ENCODE data around the gene ZBTB7C. TPM values are rescaled to one million over a fixed set of nuclear protein-coding genes. Genes with fewer than 3 reads are reported as not detected.

The ZBTB7C gene
- total RNA-seq, 2 donors from 2014 or later: 25.1 to 36.4 TPM

DNA sequence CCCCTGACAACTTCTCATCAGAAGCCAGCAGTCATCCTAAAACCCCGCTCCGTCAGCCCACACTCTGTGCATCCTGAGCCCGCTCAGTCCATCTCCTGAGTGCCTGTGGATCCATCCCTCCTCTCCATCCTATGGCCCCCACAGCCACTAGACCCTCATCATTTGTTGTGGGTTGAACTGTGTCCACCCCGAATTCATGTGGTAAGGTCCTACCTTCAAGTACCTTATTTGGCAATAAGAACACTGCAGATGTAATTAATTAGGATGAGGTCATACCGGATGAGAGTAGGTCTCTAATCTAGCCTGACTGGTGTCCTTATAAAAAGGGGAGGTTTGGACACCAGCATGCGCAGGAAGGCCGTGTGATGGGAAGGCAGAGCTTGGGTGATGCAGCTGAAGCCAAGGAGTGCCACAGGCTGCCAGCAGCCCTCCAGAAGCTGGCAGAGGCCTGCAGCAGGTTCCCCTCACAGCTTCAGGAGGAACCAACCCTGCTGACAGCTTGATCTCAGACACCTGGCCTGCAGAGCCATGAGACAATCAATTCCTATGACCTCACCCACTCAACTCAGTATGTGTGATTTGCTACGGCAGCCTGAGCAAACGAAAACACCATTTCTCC lies 192.4 kb downstream of the ZBTB7C start:
- DNase-seq: no peak

DNA sequence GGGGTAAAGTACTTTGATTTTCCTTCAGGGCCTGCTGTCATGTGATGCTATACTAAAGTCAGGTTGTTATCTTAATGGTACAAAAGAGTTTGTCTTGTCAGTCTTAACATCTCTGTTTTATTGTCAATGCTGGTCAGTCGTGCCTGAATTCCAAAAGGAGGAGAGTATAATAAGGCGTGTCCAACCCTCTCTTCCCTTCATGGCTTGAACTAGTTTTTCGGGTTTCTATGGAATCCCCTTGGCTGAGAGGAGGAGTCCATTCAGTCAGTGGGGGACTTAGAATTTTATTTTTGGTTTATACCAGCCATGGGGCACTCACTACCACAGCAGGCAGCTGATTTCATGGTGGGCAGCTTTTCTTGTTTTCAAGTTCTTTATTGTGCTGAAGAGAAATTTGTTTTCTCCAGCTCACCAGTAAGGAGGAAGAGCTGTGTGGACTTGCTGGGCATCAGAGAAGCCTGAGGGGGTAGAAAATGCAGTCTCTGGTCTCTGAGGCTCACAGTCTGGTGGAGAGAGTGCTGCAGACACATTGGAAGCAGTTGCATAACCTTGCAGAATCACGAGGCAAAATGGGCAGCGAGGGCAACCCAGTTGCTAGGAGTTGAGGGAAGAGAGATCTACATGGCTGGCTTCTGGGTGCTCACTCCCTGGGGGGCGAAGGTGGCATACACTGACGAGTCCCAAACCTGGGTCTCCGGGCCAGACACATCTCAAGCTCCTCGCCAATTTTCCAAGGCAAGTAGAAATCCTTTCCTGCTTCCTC lies 193.1 kb downstream of the ZBTB7C start:
- no peak overlapping the region for H3K27ac ChIP-seq
- TF ChIP-seq, protein P1, sequence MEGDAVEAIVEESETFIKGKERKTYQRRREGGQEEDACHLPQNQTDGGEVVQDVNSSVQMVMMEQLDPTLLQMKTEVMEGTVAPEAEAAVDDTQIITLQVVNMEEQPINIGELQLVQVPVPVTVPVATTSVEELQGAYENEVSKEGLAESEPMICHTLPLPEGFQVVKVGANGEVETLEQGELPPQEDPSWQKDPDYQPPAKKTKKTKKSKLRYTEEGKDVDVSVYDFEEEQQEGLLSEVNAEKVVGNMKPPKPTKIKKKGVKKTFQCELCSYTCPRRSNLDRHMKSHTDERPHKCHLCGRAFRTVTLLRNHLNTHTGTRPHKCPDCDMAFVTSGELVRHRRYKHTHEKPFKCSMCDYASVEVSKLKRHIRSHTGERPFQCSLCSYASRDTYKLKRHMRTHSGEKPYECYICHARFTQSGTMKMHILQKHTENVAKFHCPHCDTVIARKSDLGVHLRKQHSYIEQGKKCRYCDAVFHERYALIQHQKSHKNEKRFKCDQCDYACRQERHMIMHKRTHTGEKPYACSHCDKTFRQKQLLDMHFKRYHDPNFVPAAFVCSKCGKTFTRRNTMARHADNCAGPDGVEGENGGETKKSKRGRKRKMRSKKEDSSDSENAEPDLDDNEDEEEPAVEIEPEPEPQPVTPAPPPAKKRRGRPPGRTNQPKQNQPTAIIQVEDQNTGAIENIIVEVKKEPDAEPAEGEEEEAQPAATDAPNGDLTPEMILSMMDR (IDR thresholded peaks at IDR 0.05): no peak
- no peak for DNase-seq
- no peaks in the 10 kb centered on the region for H3K4me1 ChIP-seq
- no peak overlapping the region for H3K4me3 ChIP-seq
- H3K9ac ChIP-seq (ENCODE audit: low read depth in 2 of 2, low read length in 2 of 2): no peak overlapping the region
- no peaks in the 10 kb centered on the region for H3K27me3 ChIP-seq
- H3K9me3 ChIP-seq: no peaks in the 10 kb centered on the region
- H3K36me3 ChIP-seq: no peaks in the 10 kb centered on the region
- intact Hi-C loops (cut with DNase I): no loop called here

More for the DNA sequence above, 192.4 kb downstream of the ZBTB7C start:
- H3K27ac ChIP-seq: no peak overlapping the region
- H3K4me3 ChIP-seq: no peak overlapping the region
- TF ChIP-seq, protein P1 (IDR thresholded peaks at IDR 0.05): no peak
- no peaks in the 10 kb centered on the region for H3K27me3 ChIP-seq
- H3K9ac ChIP-seq (ENCODE audit: low read depth in 2 of 2, low read length in 2 of 2): no peak overlapping the region
- H3K36me3 ChIP-seq: no peaks in the 10 kb centered on the region
- no peaks in the 10 kb centered on the region for H3K4me1 ChIP-seq
- intact Hi-C loops (cut with DNase I): no loop called here
- H3K9me3 ChIP-seq: no peaks in the 10 kb centered on the region

DNA sequence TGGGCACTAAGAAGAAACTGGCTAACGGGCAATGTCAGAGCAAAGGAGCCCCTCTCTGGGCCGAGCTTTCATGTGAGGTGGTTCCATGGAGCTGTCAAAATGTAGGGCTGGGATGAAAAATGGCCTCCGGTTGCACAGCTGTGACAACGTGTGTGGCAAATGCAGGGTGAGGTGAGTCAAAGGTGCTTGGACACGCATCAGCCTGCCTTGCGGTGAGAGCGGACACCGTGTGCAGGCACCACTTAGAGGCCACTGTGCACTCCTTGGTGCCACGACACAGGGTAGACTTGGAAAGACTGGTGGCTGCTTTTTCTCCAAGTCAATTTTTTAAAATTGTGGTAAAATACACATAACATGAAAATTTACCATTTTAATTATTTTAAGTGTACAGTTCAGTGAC lies 195.4 kb downstream of the ZBTB7C start:
- peak; percentile 10 for DNase-seq
- Histone ChIP-seq H3K27me3 (no peaks in the 10 kb centered on the region), H3K9ac (ENCODE audit: low read depth in 2 of 2, low read length in 2 of 2) (no peak overlapping the region), H3K27ac (no peak overlapping the region), H3K9me3 (no peaks in the 10 kb centered on the region), H3K4me3 (no peak overlapping the region), H3K4me1 (no peaks in the 10 kb centered on the region), H3K36me3 (no peaks in the 10 kb centered on the region)
- TF ChIP-seq, protein P1 (IDR thresholded peaks at IDR 0.05): no peak
- intact Hi-C loops (cut with DNase I): no loop called here

DNA sequence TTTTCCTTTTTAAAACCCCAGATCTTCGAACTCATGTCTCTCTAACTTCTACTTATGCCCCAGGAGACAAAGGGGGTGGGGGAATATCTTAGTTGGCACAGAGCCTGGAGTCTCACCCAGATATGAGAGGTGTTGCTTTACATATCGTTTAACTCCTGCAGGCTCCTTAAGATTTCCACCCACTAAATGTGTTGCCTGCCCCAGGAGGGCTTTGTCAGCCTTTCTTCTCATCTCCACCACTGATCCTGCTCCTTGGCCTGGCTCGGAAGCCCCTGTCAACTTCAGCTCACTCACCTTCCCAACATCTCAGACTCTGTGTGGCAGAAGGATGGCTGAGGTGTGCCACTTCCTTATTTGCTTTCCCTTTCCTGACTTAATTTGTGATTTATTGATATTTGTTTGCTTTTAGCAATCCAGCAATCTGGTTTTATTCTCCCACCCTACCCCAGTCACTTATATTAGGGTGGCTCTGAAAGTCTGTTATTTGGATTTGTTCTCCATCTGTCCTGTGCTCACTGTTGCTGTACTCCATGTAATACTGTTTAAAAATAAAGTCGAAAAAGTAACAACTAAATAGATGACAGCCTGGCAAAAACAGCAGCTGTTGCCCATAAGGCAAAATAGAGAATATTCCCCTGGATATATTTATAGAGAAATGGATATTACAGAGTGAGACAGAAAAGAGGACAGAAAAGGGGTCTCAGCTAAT lies 200.6 kb downstream of the ZBTB7C start:
- Histone ChIP-seq H3K27ac (no peak overlapping the region), H3K9ac (ENCODE audit: low read depth in 2 of 2, low read length in 2 of 2) (no peak overlapping the region), H3K36me3 (no peaks in the 10 kb centered on the region), H3K9me3 (no peaks in the 10 kb centered on the region), H3K4me1 (no peaks in the 10 kb centered on the region), H3K27me3 (no peaks in the 10 kb centered on the region), H3K4me3 (no peak overlapping the region)
- TF ChIP-seq, protein P1 (IDR thresholded peaks at IDR 0.05): no peak
- DNase-seq: no peak
- intact Hi-C loops (cut with DNase I): no loop called here

DNA sequence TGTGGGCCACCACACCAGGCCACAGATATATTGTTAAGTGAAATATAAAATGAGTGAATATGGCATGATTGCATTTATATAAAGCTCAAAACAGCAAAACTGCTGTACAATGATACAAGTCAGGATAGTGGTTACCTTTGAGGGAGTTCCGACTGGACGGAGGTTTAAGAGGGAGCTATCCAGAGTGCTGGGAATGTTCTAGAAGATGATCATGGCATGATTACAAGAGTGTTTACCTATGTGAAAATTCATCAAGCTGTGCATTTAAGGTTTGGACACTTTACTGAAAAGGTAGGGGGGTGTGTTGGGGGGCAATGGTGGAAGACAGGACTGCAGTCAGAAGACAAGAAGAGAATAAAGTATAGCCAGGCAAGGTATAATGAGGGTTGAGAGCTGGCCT lies 201.4 kb downstream of the ZBTB7C start:
- Histone ChIP-seq H3K4me1 (no peaks in the 10 kb centered on the region), H3K27me3 (no peaks in the 10 kb centered on the region), H3K4me3 (no peak overlapping the region), H3K36me3 (no peaks in the 10 kb centered on the region), H3K9ac (ENCODE audit: low read depth in 2 of 2, low read length in 2 of 2) (no peak overlapping the region), H3K9me3 (no peaks in the 10 kb centered on the region), H3K27ac (no peak overlapping the region)
- no peak for DNase-seq
- TF ChIP-seq, protein P1 (IDR thresholded peaks at IDR 0.05): no peak
- intact Hi-C loops (cut with DNase I): no loop called here

Data from colonic mucosa (tissue), 4 donors.